Body of pancreas (tissue), 4 donors: ENCODE measurements around the gene NRP2. TPM values are rescaled to one million over a fixed set of nuclear protein-coding genes. Genes with fewer than 3 reads are reported as not detected.

ENCODE experiments used
- ATAC-seq: fragments of 150-250 bp; one replicate; pipeline ENCODE4 v1.9.1; 2016
- DNase-seq, 4 donors: peaks; one replicate each; pipeline ENCODE4 v3.0.0-alpha.2; 2019
- H3K27ac ChIP-seq, 4 donors: fragments of 200-600 bp; sonication (generic); 1 replicate in 3 of 4; 2 replicates in 1 of 4; pipeline versions ENCODE4 v1.5.1 to v1.6.1; 2016 to 2019; ENCODE audit warnings: mild to moderate bottlenecking in 1 of 4, mixed read lengths in 1 of 4, moderate library complexity in 1 of 4
- H3K27me3 ChIP-seq, 2 donors: fragments of 200-600 bp; sonication (generic); one replicate each; pipeline ENCODE4 v1.6.0; 2016; ENCODE audit warnings: mild to moderate bottlenecking in 1 of 2
- H3K36me3 ChIP-seq, 2 donors: fragments of 200-600 bp; sonication (generic); replicated peaks in 1 of 2; 2 replicates each; pipeline ENCODE4 v1.5.1; 2016; ENCODE audit warnings: low read depth in 2 of 2; ENCODE audit not compliant: insufficient read depth in 1 of 2
- H3K4me1 ChIP-seq: fragments of 200-600 bp; sonication (generic); one replicate; pipeline ENCODE4 v1.6.0; 2016
- H3K4me3 ChIP-seq, 2 donors: fragments of 200-600 bp; sonication (generic); 1 replicate in 1 of 2; 2 replicates in 1 of 2; pipeline ENCODE4 v1.5.1; 2016 to 2019
- H3K9me3 ChIP-seq, 3 donors: fragments of 200-600 bp; sonication (generic); 1 replicate in 2 of 3; 2 replicates in 1 of 3; pipeline ENCODE4 v1.5.1; 2016
- POLR2A ChIP-seq, 3 donors: fragments of 450-650 bp; IDR thresholded peaks; one replicate each; pipeline ENCODE4 v1.6.1; 2016; ENCODE audit warnings: antibody characterized with exemption in 3 of 3, mild to moderate bottlenecking in 2 of 3
- WGBS, 2 donors: methylation state at CpG; one replicate each; pipeline ENCODE4 v1.1.5; 2017; 5-methylcytosine and 5-hydroxymethylcytosine counted together
- intact Hi-C: fragments of 100-400 bp; cut with DNase I; formaldehyde crosslinking; loops from one replicate; pipeline ENCODE4 v1.15.1; 2023
- total RNA-seq, 2 donors: library from RNA; depleted of rRNA; stranded (reverse); fragments of >200 nt; gene quantifications; one replicate each; pipeline ENCODE4 v1.1.0, GENCODE V29; 2016
- TF ChIP-seq, protein P1 (sequence below), 7 experiments: fragments of 450-650 bp in 4 of 7; fragments of 200-600 bp in 3 of 7; sonication (generic) in 3 of 7; IDR thresholded peaks; one replicate each; pipeline ENCODE4 v1.5.1; 2016 to 2019; ENCODE audit warnings: antibody characterized with exemption in 7 of 7

NRP2 gene
- total RNA-seq, 2 donors from 2014 or later = 5.7 to 7.6 TPM

- Histone ChIP-seq H3K27ac (no peak overlapping the region), H3K27me3 (no peaks in the 10 kb centered on the region), H3K36me3 (no peaks in the 10 kb centered on the region), H3K4me3 (no peak overlapping the region), H3K4me1 (no peaks in the 10 kb centered on the region), H3K9me3 (no peaks in the 10 kb centered on the region)
- WGBS, 2 donors = 80 to 87% methylated on average over 9 to 10 of the region's 10 CpGs
- intact Hi-C loops = no loop called here
- DNase-seq = no peak
- TF ChIP-seq POLR2A (IDR thresholded peaks at IDR 0.05) = no peak
- TF ChIP-seq, protein P1, sequence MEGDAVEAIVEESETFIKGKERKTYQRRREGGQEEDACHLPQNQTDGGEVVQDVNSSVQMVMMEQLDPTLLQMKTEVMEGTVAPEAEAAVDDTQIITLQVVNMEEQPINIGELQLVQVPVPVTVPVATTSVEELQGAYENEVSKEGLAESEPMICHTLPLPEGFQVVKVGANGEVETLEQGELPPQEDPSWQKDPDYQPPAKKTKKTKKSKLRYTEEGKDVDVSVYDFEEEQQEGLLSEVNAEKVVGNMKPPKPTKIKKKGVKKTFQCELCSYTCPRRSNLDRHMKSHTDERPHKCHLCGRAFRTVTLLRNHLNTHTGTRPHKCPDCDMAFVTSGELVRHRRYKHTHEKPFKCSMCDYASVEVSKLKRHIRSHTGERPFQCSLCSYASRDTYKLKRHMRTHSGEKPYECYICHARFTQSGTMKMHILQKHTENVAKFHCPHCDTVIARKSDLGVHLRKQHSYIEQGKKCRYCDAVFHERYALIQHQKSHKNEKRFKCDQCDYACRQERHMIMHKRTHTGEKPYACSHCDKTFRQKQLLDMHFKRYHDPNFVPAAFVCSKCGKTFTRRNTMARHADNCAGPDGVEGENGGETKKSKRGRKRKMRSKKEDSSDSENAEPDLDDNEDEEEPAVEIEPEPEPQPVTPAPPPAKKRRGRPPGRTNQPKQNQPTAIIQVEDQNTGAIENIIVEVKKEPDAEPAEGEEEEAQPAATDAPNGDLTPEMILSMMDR (IDR thresholded peaks at IDR 0.05) = no peak
- ATAC-seq = no peak
Observed at GRCh38 chr2:205654878-205655605, 27.3 kb upstream of the NRP2 start.

GRCh38 chr2:205655779-205656456, 26.4 kb upstream of the NRP2 start:
- Histone ChIP-seq H3K4me3 (no peak overlapping the region), H3K4me1 (no peaks in the 10 kb centered on the region), H3K36me3 (no peaks in the 10 kb centered on the region), H3K9me3 (no peaks in the 10 kb centered on the region), H3K27me3 (no peaks in the 10 kb centered on the region), H3K27ac (no peak overlapping the region)
- TF ChIP-seq, protein P1 (IDR thresholded peaks at IDR 0.05) = no peak
- no peak for TF ChIP-seq POLR2A (IDR thresholded peaks at IDR 0.05)
- no peak for ATAC-seq
- no peak for DNase-seq
- intact Hi-C loops = no loop called here
- WGBS, 2 donors = 67 to 75% methylated on average over 6 of the region's 6 CpGs

DNA sequence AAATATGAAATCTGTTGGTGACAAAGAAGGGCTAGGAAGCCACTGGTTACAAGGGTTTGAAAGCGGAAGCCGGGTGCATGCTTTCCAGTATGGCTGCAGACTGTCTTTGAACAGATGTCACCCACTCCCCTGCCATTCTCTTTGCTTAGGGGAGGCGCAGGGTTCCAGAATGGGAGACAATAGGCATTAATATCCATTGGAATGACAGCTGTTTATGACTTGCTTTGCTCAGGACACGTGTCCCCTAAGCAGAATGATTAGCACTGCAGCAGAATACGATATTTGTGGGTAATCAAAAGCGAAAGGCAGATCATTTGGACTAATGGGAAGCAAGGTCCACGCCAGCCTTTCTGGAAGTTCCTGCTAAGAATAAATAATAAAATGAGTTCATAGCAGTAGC, 25.8 kb upstream of the NRP2 start:
- TF ChIP-seq, protein P1 (IDR thresholded peaks at IDR 0.05) = no peak
- TF ChIP-seq POLR2A (IDR thresholded peaks at IDR 0.05) = no peak
- H3K27me3 ChIP-seq = no peaks in the 10 kb centered on the region
- ATAC-seq (no peak), DNase-seq (no peak)
- no peak overlapping the region for H3K27ac ChIP-seq
- intact Hi-C loops = no loop called here
- no peaks in the 10 kb centered on the region for H3K9me3 ChIP-seq
- no peak overlapping the region for H3K4me3 ChIP-seq
- WGBS, 2 donors = 43 to 52% methylated on average over 7 of the region's 7 CpGs
- H3K4me1 ChIP-seq = no peaks in the 10 kb centered on the region
- H3K36me3 ChIP-seq = no peaks in the 10 kb centered on the region

- H3K36me3 ChIP-seq = no peaks in the 10 kb centered on the region
- H3K4me3 ChIP-seq = no peak overlapping the region
- H3K9me3 ChIP-seq = no peaks in the 10 kb centered on the region
- no peaks in the 10 kb centered on the region for H3K27me3 ChIP-seq
- WGBS, 2 donors = 34 to 42% methylated on average over 4 of the region's 4 CpGs
- no peak overlapping the region for H3K27ac ChIP-seq
- no peak for TF ChIP-seq POLR2A (IDR thresholded peaks at IDR 0.05)
- TF ChIP-seq, protein P1 (IDR thresholded peaks at IDR 0.05) = no peak
- DNase-seq = no peak
- intact Hi-C loops = no loop called here
- no peak for ATAC-seq
- no peaks in the 10 kb centered on the region for H3K4me1 ChIP-seq
Observed at GRCh38 chr2:205656941-205657340, 25.4 kb upstream of the NRP2 start.
